ENCODE data around the gene MKNK1.

GRCh38 chr1:46551597-46552095, 52.4 kb downstream of the MKNK1 start, which contains the start of gene KNCN:
- no peak for TF ChIP-seq EZH2phosphoT487 (IDR thresholded peaks at IDR 0.05; ENCODE audit: insufficient read depth, low read depth)
- no peak for TF ChIP-seq EZH2 (IDR thresholded peaks at IDR 0.05; ENCODE audit: insufficient read depth, poor library complexity, severe bottlenecking)
